HTERT RPE-1 (cell line): ENCODE measurements around the gene SEMA5A.

ENCODE experiments used
- in situ Hi-C: fragments of 300-500 bp; cut with MboI; formaldehyde crosslinking; loops from 4 replicates; pipeline ENCODE4 v1.14.3; 2020; ENCODE audit warnings: low sequenced_read_pairs

SEMA5A gene

GRCh38 chr5:9515436-9515835, 30.4 kb downstream of the SEMA5A start:
- in situ Hi-C loops = no loop called here

GRCh38 chr5:9514968-9515367, 30.9 kb downstream of the SEMA5A start:
- in situ Hi-C loops = no loop called here

GRCh38 chr5:9513827-9514226, 32.0 kb downstream of the SEMA5A start:
- in situ Hi-C loops = no loop called here

- in situ Hi-C loops = no loop called here
Measured at GRCh38 chr5:9512457-9512856, 33.4 kb downstream of the SEMA5A start.

- in situ Hi-C loops = no loop called here
Measured at GRCh38 chr5:9507974-9508373, 37.9 kb downstream of the SEMA5A start.

- in situ Hi-C loops = no loop called here
Measured at GRCh38 chr5:9505225-9505624, 40.6 kb downstream of the SEMA5A start.

GRCh38 chr5:9502864-9503263, 43.0 kb downstream of the SEMA5A start:
- in situ Hi-C loops = no loop called here

GRCh38 chr5:9502050-9502834, 43.6 kb downstream of the SEMA5A start:
- in situ Hi-C loops = no loop called here

GRCh38 chr5:9500625-9501024, 45.2 kb downstream of the SEMA5A start:
- in situ Hi-C loops = no loop called here

- in situ Hi-C loops = no loop called here
Measured at GRCh38 chr5:9500193-9500592, 45.7 kb downstream of the SEMA5A start.

- in situ Hi-C loops = no loop called here
Measured at GRCh38 chr5:9499498-9499876, 46.4 kb downstream of the SEMA5A start.

GRCh38 chr5:9498541-9499497, 47.1 kb downstream of the SEMA5A start:
- in situ Hi-C loops = no loop called here

GRCh38 chr5:9497347-9497746, 48.5 kb downstream of the SEMA5A start:
- in situ Hi-C loops = no loop called here

GRCh38 chr5:9496801-9497200, 49.1 kb downstream of the SEMA5A start:
- in situ Hi-C loops = no loop called here

- in situ Hi-C loops = no loop called here
Measured at GRCh38 chr5:9495121-9495520, 50.8 kb downstream of the SEMA5A start.

GRCh38 chr5:9494301-9494700, 51.6 kb downstream of the SEMA5A start:
- in situ Hi-C loops = no loop called here

- in situ Hi-C loops = no loop called here
Measured at GRCh38 chr5:9490494-9491097, 55.3 kb downstream of the SEMA5A start.

GRCh38 chr5:9483779-9484178, 62.1 kb downstream of the SEMA5A start:
- in situ Hi-C loops = no loop called here

GRCh38 chr5:9483243-9483642, 62.6 kb downstream of the SEMA5A start:
- in situ Hi-C loops = no loop called here

- in situ Hi-C loops = no loop called here
Measured at GRCh38 chr5:9482381-9482780, 63.5 kb downstream of the SEMA5A start.

GRCh38 chr5:9480499-9480898, 65.4 kb downstream of the SEMA5A start:
- in situ Hi-C loops = no loop called here

GRCh38 chr5:9479990-9480389, 65.9 kb downstream of the SEMA5A start:
- in situ Hi-C loops = no loop called here
